ENCODE results near the gene FRS2. TPM values are rescaled to one million over a fixed set of nuclear protein-coding genes. Genes with fewer than 3 reads are reported as not detected.
A peak's percentile ranks its signal among the peaks of the same experiment; 100 is the strongest.

The FRS2 gene
- total and polyA plus RNA-seq, 9 of the 15 experiments (the other 6 are each of a cell fraction or from before 2014, with no cell fraction given) = 1.0 to 9.1 (median 6.0) TPM

- TF ChIP-seq TFAP4 (CRISPR knock-in tag; IDR thresholded peaks at IDR 0.05; ENCODE audit: borderline replicate concordance) = peak; percentile 20; the same call in 1 of the 2 replicates
- no peak for TF ChIP-seq MNT (conservative IDR thresholded peaks at IDR 0.05)
- TF ChIP-seq MAFG (tag; conservative IDR thresholded peaks at IDR 0.05) = no peak
- TF ChIP-seq ELF4 (CRISPR knock-in tag; IDR thresholded peaks at IDR 0.05) = no peak
- TF ChIP-seq ARID1B (IDR thresholded peaks at IDR 0.05) = no peak
- no peak for TF ChIP-seq RFX7 (CRISPR knock-in tag; IDR thresholded peaks at IDR 0.05)
- TF ChIP-seq HEY1 (CRISPR knock-in tag; IDR thresholded peaks at IDR 0.05; ENCODE audit: borderline replicate concordance) = no peak
- 0 out of 2 replicates have a peak, but pooled peaks have one; percentile 27 for TF ChIP-seq ZNF592 (IDR thresholded peaks at IDR 0.05)
Measured at GRCh38 chr12:69610729-69611128, 140.5 kb downstream of the FRS2 start, which contains the start of gene LRRC10 (continued).

Measured in K562 (cell line).